ENCODE measurements around the gene IGFBPL1.
"Not testable (repeated sequence)": the region's sequence is repeated elsewhere in the genome, so short reads cannot be mapped to it uniquely, and the experiment has no call there.

IGFBPL1 gene

GRCh38 chr9:38399191-38399590 lies 25.1 kb downstream of the IGFBPL1 start:
- not testable (repeated sequence) for DNase-seq (ENCODE audit: low read depth in 3 of 3)

- DNase-seq (ENCODE audit: low read depth in 3 of 3), result no peak
Measured at GRCh38 chr9:38396371-38396671, 27.9 kb downstream of the IGFBPL1 start.

GRCh38 chr9:38395653-38396370 lies 28.4 kb downstream of the IGFBPL1 start:
- DNase-seq (ENCODE audit: low read depth in 3 of 3), result no peak

GRCh38 chr9:38394416-38394815 lies 29.8 kb downstream of the IGFBPL1 start:
- DNase-seq (ENCODE audit: low read depth in 3 of 3), result no peak

GRCh38 chr9:38393128-38393796 lies 31.0 kb downstream of the IGFBPL1 start:
- DNase-seq (ENCODE audit: low read depth in 3 of 3), result no peak

GRCh38 chr9:38392235-38393127 lies 31.8 kb downstream of the IGFBPL1 start, which contains the start of gene ALDH1B1:
Gene ALDH1B1, plus strand, starts transcription at chr9:38392702. Its CDS starts 3,047 bp downstream, at chr9:38395749.
- DNase-seq (ENCODE audit: low read depth in 3 of 3), result peak; percentile 13 to 54 (median 22)

- DNase-seq (ENCODE audit: low read depth in 3 of 3), result no peak
Measured at GRCh38 chr9:38391278-38392118, 32.8 kb downstream of the IGFBPL1 start.

- no peak for DNase-seq (ENCODE audit: low read depth in 3 of 3)
Measured at GRCh38 chr9:38390851-38391250, 33.4 kb downstream of the IGFBPL1 start.

GRCh38 chr9:38390442-38390841 lies 33.8 kb downstream of the IGFBPL1 start:
- DNase-seq (ENCODE audit: low read depth in 3 of 3), result no peak

GRCh38 chr9:38389313-38389712 lies 34.9 kb downstream of the IGFBPL1 start:
- no peak for DNase-seq (ENCODE audit: low read depth in 3 of 3)

GRCh38 chr9:38388283-38389223 lies 35.7 kb downstream of the IGFBPL1 start:
- no peak for DNase-seq (ENCODE audit: low read depth in 3 of 3)

GRCh38 chr9:38387751-38388150 lies 36.5 kb downstream of the IGFBPL1 start:
- no peak for DNase-seq (ENCODE audit: low read depth in 3 of 3)

GRCh38 chr9:38387066-38387465 lies 37.2 kb downstream of the IGFBPL1 start:
- no peak for DNase-seq (ENCODE audit: low read depth in 3 of 3)

GRCh38 chr9:38386319-38386895 lies 37.8 kb downstream of the IGFBPL1 start:
- DNase-seq (ENCODE audit: low read depth in 3 of 3), result no peak

- no peak for DNase-seq (ENCODE audit: low read depth in 3 of 3)
Measured at GRCh38 chr9:38385896-38386295, 38.4 kb downstream of the IGFBPL1 start.

- DNase-seq (ENCODE audit: low read depth in 3 of 3), result no peak
Measured at GRCh38 chr9:38384990-38385848, 39.0 kb downstream of the IGFBPL1 start.

GRCh38 chr9:38382141-38382540 lies 42.1 kb downstream of the IGFBPL1 start:
- DNase-seq (ENCODE audit: low read depth in 3 of 3), result no peak

- no peak for DNase-seq (ENCODE audit: low read depth in 3 of 3)
Measured at GRCh38 chr9:38380872-38381534, 43.3 kb downstream of the IGFBPL1 start.

All from stimulated activated CD4-positive, alpha-beta T cell treated with anti-CD3 and anti-CD28 coated beads, TNF-alpha, amount 100 ng/mL, for 4 hours (primary cell).